Liver (tissue), 9 donors: Measurements from ENCODE around the gene RSRC2. TPM values are rescaled to one million over a fixed set of nuclear protein-coding genes. Genes with fewer than 3 reads are reported as not detected.

Experiments
- DNase-seq: peaks from one replicate; pipeline ENCODE4 v3.0.0-alpha.2; 2017; ENCODE audit warnings: low spot score
- H3K27ac ChIP-seq, 2 donors: one replicate each; pipeline ENCODE4 v1.7.0; 2013; ENCODE audit warnings: inconsistent platforms in 2 of 2, low read length in 2 of 2, control low read depth in 1 of 2, low read depth in 1 of 2, mild to moderate bottlenecking in 1 of 2
- H3K27me3 ChIP-seq, 4 donors: one replicate each; pipeline versions ENCODE4 v1.6.1 to v1.7.0; 2013; ENCODE audit warnings: low read length in 3 of 4, inconsistent platforms in 1 of 4, mild to moderate bottlenecking in 1 of 4, moderate library complexity in 1 of 4; ENCODE audit not compliant: control insufficient read depth in 4 of 4, insufficient read depth in 4 of 4
- H3K36me3 ChIP-seq, 4 donors: one replicate each; pipeline versions ENCODE4 v1.6.1 to v1.7.0; 2013; ENCODE audit warnings: low read length in 3 of 4, mild to moderate bottlenecking in 3 of 4, low read depth in 1 of 4, moderate library complexity in 1 of 4; ENCODE audit not compliant: control insufficient read depth in 4 of 4, insufficient read depth in 3 of 4
- H3K4me1 ChIP-seq, 4 donors: one replicate each; pipeline versions ENCODE4 v1.6.1 to v1.7.0; 2013; ENCODE audit warnings: low read length in 3 of 4, mild to moderate bottlenecking in 3 of 4, moderate library complexity in 1 of 4; ENCODE audit not compliant: control insufficient read depth in 4 of 4, insufficient read depth in 4 of 4
- H3K4me3 ChIP-seq, 3 donors: one replicate each; pipeline versions ENCODE4 v1.6.1 to v1.7.0; 2013; ENCODE audit warnings: low read length in 3 of 3, control low read depth in 1 of 3, low read depth in 1 of 3, mild to moderate bottlenecking in 1 of 3
- H3K9ac ChIP-seq, 2 donors: one replicate each; pipeline ENCODE4 v1.7.0; 2013; ENCODE audit warnings: low read length in 2 of 2, mild to moderate bottlenecking in 2 of 2, moderate library complexity in 2 of 2, control low read depth in 1 of 2, low read depth in 1 of 2
- H3K9me3 ChIP-seq, 4 donors: one replicate each; pipeline versions ENCODE4 v1.6.1 to v1.7.0; 2013; ENCODE audit warnings: low read length in 3 of 4; ENCODE audit not compliant: control insufficient read depth in 4 of 4
- EGR1 ChIP-seq, 2 donors: IDR thresholded peaks; 2 replicates each; pipeline ENCODE4 v1.6.1; 2016 to 2018; ENCODE audit warnings: antibody characterized with exemption in 2 of 2, low read depth in 2 of 2
- FOXA1 ChIP-seq: IDR thresholded peaks from 2 replicates; pipeline ENCODE4 v1.6.1; 2016; ENCODE audit warnings: antibody characterized with exemption
- FOXA2 ChIP-seq: IDR thresholded peaks from 2 replicates; pipeline ENCODE4 v1.6.1; 2016; ENCODE audit warnings: antibody characterized with exemption
- GABPA ChIP-seq, 2 donors: IDR thresholded peaks in 1 of 2; conservative IDR thresholded peaks in 1 of 2; 2 replicates each; pipeline ENCODE4 v1.6.1; 2016; ENCODE audit warnings: antibody characterized with exemption in 2 of 2, mild to moderate bottlenecking in 1 of 2, moderate library complexity in 1 of 2
- HNF4A ChIP-seq, 2 donors: conservative IDR thresholded peaks; 2 replicates each; pipeline ENCODE4 v1.6.1; 2016; ENCODE audit warnings: antibody characterized with exemption in 2 of 2, mild to moderate bottlenecking in 2 of 2
- HNF4G ChIP-seq: IDR thresholded peaks from 2 replicates; pipeline ENCODE4 v1.6.1; 2016; ENCODE audit warnings: antibody characterized with exemption
- JUND ChIP-seq, 2 donors: IDR thresholded peaks; 2 replicates each; pipeline ENCODE4 v1.6.1; 2016; ENCODE audit warnings: antibody characterized with exemption in 2 of 2
- NR2F2 ChIP-seq: IDR thresholded peaks from 2 replicates; pipeline ENCODE4 v1.6.1; 2016; ENCODE audit warnings: antibody characterized with exemption
- RAD21 ChIP-seq, 2 donors: IDR thresholded peaks; 2 replicates each; pipeline ENCODE4 v1.6.1; 2016; ENCODE audit warnings: antibody characterized with exemption in 2 of 2, mild to moderate bottlenecking in 2 of 2
- RXRA ChIP-seq, 2 donors: IDR thresholded peaks; 2 replicates each; pipeline ENCODE4 v1.6.1; 2017 to 2018; ENCODE audit warnings: antibody characterized with exemption in 2 of 2, mild to moderate bottlenecking in 1 of 2
- SP1 ChIP-seq: IDR thresholded peaks from 2 replicates; pipeline ENCODE4 v1.6.1; 2018; ENCODE audit warnings: antibody characterized with exemption, mild to moderate bottlenecking
- YY1 ChIP-seq: IDR thresholded peaks from 2 replicates; pipeline ENCODE4 v1.6.1; 2016; ENCODE audit warnings: antibody characterized with exemption, mild to moderate bottlenecking
- WGBS: extraction: QIAGEN DNeasy Blood & Tissue Kit; methylation state at CpG from one replicate; pipeline ENCODE4 v1.1.7; 2013; 5-methylcytosine and 5-hydroxymethylcytosine counted together
- polyA plus RNA-seq, 2 donors: library from polyadenylated mRNA; stranded (reverse) in 1 of 2; unstranded in 1 of 2; fragments of 200-250 nt in 1 of 2; fragments of >200 nt in 1 of 2; fragmentation: Nextera tagmentation in 1 of 2; extraction: Ambion mirVana in 1 of 2; gene quantifications; one replicate each; pipeline versions ENCODE4 v1.2.1 to v1.2.3, GENCODE V29; 2013 to 2015
- total RNA-seq, 2 donors: library from RNA; depleted of rRNA; stranded (reverse); fragments of >200 nt; gene quantifications; one replicate each; pipeline ENCODE4 v1.2.3, GENCODE V29; 2014
- TF ChIP-seq, protein P1 (sequence below): IDR thresholded peaks from 2 replicates; pipeline ENCODE4 v1.6.1; 2016; ENCODE audit warnings: antibody characterized with exemption
- TF ChIP-seq, protein P2 (sequence below): IDR thresholded peaks from 2 replicates; pipeline ENCODE4 v1.6.1; 2016; ENCODE audit warnings: antibody characterized with exemption
- TF ChIP-seq, protein P3 (sequence below): IDR thresholded peaks from 2 replicates; pipeline ENCODE4 v1.6.1; 2016; ENCODE audit warnings: antibody characterized with exemption, mild to moderate bottlenecking
- TF ChIP-seq, protein P4 (sequence below): fragments of 150-350 bp; IDR thresholded peaks from 2 replicates; pipeline ENCODE4 v1.5.1; 2017; ENCODE audit warnings: improper control_type of control experiment, low read depth, low read length; ENCODE audit not compliant: missing input control
- donor health status: healthy.
- donor health status: healthy.
- donor health status: healthy.
- donor health status: healthy.
- donor health status: healthy.

RSRC2 gene
- total and polyA plus RNA-seq, 4 donors, result 15.5 to 31.4 (median 25.7) TPM

DNA sequence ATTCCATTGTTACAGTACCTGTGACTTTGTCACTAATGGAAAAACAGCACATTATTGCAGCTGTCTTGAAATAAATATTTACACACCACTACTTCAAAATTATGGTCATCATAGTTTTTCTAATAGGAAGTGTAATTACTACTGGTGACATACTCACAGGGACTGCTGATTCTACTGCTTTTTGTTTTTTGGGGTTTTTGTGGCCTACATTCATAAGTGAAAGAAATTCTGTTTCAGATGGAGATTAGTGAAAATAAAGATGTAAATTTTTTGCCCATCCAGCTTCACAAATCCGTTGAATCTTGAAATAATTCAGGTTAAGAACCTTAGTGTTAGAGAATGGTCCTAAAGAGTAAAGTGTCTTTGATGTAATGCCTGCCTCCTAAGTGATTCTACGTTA is 17.8 kb upstream of the RSRC2 start:
- no peak overlapping the region for H3K9ac ChIP-seq
- WGBS, result 93% methylated on average over 2 of the region's 2 CpGs
- no peak for DNase-seq
- no peak for TF ChIP-seq SP1
- TF ChIP-seq EGR1 (IDR thresholded peaks at IDR 0.05; ENCODE audit: low read depth in 2 of 2), result no peak
- TF ChIP-seq, protein P1, sequence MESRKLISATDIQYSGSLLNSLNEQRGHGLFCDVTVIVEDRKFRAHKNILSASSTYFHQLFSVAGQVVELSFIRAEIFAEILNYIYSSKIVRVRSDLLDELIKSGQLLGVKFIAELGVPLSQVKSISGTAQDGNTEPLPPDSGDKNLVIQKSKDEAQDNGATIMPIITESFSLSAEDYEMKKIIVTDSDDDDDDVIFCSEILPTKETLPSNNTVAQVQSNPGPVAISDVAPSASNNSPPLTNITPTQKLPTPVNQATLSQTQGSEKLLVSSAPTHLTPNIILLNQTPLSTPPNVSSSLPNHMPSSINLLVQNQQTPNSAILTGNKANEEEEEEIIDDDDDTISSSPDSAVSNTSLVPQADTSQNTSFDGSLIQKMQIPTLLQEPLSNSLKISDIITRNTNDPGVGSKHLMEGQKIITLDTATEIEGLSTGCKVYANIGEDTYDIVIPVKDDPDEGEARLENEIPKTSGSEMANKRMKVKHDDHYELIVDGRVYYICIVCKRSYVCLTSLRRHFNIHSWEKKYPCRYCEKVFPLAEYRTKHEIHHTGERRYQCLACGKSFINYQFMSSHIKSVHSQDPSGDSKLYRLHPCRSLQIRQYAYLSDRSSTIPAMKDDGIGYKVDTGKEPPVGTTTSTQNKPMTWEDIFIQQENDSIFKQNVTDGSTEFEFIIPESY, result no peak
- no peaks in the 10 kb centered on the region for H3K36me3 ChIP-seq
- H3K27me3 ChIP-seq, result no peaks in the 10 kb centered on the region
- H3K27ac ChIP-seq, result no peak overlapping the region
- no peaks in the 10 kb centered on the region for H3K4me1 ChIP-seq
- H3K9me3 ChIP-seq, result no peaks in the 10 kb centered on the region
- H3K4me3 ChIP-seq, result no peak overlapping the region

DNA sequence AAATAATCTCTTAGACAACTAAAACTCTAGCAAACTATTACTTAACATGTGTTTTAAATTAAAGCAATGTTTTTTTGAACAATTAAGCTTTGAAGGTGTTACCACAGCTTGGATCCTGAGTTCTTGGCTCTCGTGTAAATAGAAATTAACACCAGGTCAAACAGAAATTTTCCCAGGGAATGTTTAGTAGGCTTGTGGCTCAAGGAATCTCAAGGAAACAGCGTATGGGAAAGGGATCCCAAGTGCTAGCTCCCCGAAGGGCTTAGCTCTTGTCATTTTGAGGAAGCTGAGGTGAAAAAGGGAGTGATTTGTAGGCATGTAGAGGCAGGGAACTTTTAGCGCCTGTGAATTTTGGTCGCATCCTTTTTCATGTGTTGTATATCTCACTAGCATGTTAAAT is 11.8 kb upstream of the RSRC2 start:
- no peak for DNase-seq
- Histone ChIP-seq H3K4me3 (no peak overlapping the region), H3K27me3 (no peaks in the 10 kb centered on the region), H3K36me3 (peaks cover 0 to 3% (median under 1%) of the 10 kb centered on the region in 4 donors), H3K9me3 (no peaks in the 10 kb centered on the region), H3K4me1 (no peaks in the 10 kb centered on the region), H3K9ac (no peak overlapping the region), H3K27ac (no peak overlapping the region)
- WGBS, result 95% methylated on average over 5 of the region's 5 CpGs
- no peak for TF ChIP-seq JUND (IDR thresholded peaks at IDR 0.05)

DNA sequence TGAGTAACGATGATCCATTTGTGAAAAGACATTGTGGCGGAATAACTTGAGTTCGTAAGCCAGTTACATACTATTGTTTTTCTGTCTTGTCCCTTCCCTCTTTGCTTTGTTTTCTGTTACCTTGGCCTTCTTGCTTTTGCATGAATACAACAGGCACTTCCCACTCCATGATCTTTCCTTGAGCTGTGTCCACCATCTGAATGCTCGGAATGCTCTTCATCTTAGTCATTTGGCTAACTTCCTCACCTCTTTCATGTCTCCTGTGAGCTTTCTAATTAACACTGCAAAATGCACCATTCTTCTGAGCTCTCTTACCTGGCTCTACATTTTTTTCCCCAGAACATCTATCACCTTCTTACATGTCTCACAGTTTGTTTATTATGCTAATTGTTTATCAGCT is 10.3 kb upstream of the RSRC2 start:
- TF ChIP-seq, protein P2, sequence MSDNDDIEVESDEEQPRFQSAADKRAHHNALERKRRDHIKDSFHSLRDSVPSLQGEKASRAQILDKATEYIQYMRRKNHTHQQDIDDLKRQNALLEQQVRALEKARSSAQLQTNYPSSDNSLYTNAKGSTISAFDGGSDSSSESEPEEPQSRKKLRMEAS, result no peak
- TF ChIP-seq, protein P1, result no peak
- TF ChIP-seq YY1 (no peak), FOXA1 (no peak), FOXA2 (no peak), EGR1 (IDR thresholded peaks at IDR 0.05; ENCODE audit: low read depth in 2 of 2) (no peak), HNF4A (conservative IDR thresholded peaks at IDR 0.05) (no peak), RAD21 (IDR thresholded peaks at IDR 0.05) (no peak), GABPA (IDR thresholded peaks at IDR 0.05 in 1 of 2, conservative IDR thresholded peaks at IDR 0.05 in 1 of 2) (no peak), HNF4G (no peak), RXRA (IDR thresholded peaks at IDR 0.05) (no peak), NR2F2 (no peak)
- TF ChIP-seq, protein P3, sequence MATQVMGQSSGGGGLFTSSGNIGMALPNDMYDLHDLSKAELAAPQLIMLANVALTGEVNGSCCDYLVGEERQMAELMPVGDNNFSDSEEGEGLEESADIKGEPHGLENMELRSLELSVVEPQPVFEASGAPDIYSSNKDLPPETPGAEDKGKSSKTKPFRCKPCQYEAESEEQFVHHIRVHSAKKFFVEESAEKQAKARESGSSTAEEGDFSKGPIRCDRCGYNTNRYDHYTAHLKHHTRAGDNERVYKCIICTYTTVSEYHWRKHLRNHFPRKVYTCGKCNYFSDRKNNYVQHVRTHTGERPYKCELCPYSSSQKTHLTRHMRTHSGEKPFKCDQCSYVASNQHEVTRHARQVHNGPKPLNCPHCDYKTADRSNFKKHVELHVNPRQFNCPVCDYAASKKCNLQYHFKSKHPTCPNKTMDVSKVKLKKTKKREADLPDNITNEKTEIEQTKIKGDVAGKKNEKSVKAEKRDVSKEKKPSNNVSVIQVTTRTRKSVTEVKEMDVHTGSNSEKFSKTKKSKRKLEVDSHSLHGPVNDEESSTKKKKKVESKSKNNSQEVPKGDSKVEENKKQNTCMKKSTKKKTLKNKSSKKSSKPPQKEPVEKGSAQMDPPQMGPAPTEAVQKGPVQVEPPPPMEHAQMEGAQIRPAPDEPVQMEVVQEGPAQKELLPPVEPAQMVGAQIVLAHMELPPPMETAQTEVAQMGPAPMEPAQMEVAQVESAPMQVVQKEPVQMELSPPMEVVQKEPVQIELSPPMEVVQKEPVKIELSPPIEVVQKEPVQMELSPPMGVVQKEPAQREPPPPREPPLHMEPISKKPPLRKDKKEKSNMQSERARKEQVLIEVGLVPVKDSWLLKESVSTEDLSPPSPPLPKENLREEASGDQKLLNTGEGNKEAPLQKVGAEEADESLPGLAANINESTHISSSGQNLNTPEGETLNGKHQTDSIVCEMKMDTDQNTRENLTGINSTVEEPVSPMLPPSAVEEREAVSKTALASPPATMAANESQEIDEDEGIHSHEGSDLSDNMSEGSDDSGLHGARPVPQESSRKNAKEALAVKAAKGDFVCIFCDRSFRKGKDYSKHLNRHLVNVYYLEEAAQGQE, result no peak
- TF ChIP-seq, protein P4, sequence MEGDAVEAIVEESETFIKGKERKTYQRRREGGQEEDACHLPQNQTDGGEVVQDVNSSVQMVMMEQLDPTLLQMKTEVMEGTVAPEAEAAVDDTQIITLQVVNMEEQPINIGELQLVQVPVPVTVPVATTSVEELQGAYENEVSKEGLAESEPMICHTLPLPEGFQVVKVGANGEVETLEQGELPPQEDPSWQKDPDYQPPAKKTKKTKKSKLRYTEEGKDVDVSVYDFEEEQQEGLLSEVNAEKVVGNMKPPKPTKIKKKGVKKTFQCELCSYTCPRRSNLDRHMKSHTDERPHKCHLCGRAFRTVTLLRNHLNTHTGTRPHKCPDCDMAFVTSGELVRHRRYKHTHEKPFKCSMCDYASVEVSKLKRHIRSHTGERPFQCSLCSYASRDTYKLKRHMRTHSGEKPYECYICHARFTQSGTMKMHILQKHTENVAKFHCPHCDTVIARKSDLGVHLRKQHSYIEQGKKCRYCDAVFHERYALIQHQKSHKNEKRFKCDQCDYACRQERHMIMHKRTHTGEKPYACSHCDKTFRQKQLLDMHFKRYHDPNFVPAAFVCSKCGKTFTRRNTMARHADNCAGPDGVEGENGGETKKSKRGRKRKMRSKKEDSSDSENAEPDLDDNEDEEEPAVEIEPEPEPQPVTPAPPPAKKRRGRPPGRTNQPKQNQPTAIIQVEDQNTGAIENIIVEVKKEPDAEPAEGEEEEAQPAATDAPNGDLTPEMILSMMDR, result no peak
- no peaks in the 10 kb centered on the region for H3K9me3 ChIP-seq
- H3K27me3 ChIP-seq, result no peaks in the 10 kb centered on the region
- no peaks in the 10 kb centered on the region for H3K4me1 ChIP-seq
- H3K4me3 ChIP-seq, result no peak overlapping the region
- WGBS, result 95% methylated on average over 4 of the region's 4 CpGs
- no peak overlapping the region for H3K9ac ChIP-seq
- H3K36me3 ChIP-seq, result peaks cover 0 to 3% (median under 1%) of the 10 kb centered on the region in 4 donors
- no peak for DNase-seq
- H3K27ac ChIP-seq, result no peak overlapping the region
